Lower leg skin (tissue), 3 donors: ENCODE measurements around the gene CXCL8.

Experiments
- POLR2A ChIP-seq, 2 donors: fragments of 450-650 bp; IDR thresholded peaks; one replicate each; pipeline ENCODE4 v1.6.1; 2016 to 2017; ENCODE audit warnings: antibody characterized with exemption in 2 of 2, mild to moderate bottlenecking in 1 of 2, moderate library complexity in 1 of 2
- TF ChIP-seq, protein P1 (sequence below), 3 donors: fragments of 450-650 bp; IDR thresholded peaks; one replicate each; pipeline ENCODE4 v1.5.1; 2016; ENCODE audit warnings: antibody characterized with exemption in 3 of 3, mild to moderate bottlenecking in 3 of 3, moderate library complexity in 2 of 3

GRCh38 chr4:73693811-73694210 is 46.6 kb upstream of the CXCL8 start:
- TF ChIP-seq, protein P1, sequence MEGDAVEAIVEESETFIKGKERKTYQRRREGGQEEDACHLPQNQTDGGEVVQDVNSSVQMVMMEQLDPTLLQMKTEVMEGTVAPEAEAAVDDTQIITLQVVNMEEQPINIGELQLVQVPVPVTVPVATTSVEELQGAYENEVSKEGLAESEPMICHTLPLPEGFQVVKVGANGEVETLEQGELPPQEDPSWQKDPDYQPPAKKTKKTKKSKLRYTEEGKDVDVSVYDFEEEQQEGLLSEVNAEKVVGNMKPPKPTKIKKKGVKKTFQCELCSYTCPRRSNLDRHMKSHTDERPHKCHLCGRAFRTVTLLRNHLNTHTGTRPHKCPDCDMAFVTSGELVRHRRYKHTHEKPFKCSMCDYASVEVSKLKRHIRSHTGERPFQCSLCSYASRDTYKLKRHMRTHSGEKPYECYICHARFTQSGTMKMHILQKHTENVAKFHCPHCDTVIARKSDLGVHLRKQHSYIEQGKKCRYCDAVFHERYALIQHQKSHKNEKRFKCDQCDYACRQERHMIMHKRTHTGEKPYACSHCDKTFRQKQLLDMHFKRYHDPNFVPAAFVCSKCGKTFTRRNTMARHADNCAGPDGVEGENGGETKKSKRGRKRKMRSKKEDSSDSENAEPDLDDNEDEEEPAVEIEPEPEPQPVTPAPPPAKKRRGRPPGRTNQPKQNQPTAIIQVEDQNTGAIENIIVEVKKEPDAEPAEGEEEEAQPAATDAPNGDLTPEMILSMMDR (IDR thresholded peaks at IDR 0.05), result no peak
- TF ChIP-seq POLR2A (IDR thresholded peaks at IDR 0.05), result no peak
